ENCODE measurements around the gene MBTPS1.

The MBTPS1 gene

DNA sequence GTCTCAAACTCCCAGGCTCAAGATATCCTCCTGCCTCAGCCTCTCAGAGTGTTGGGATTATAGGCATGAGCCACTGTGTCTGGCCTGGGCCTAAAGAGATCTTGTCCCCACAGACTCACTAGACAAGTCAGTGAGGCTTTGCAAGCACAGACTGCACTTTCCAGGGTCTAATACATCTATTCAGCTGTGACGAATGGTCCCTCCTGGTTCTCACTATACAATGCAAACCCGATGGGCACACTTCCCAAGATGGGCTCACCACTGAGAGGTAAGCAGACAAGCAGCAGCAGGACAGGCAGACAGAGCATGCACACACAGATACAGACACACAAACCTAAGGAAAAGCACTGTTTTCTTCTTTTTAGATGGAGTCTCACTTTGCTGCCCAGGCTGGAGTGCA is 8.8 kb downstream of the MBTPS1 start:
- Histone ChIP-seq H3K4me2 (ENCODE audit: low read depth, low read length, poor library complexity, severe bottlenecking) (no peak overlapping the region), H3F3A (ENCODE audit: low read depth) (no peaks in the 10 kb centered on the region), H3K4me1 (ENCODE audit: insufficient read depth, low read length, poor library complexity, severe bottlenecking) (peaks cover 9% of the 10 kb centered on the region), H3K79me2 (ENCODE audit: insufficient read depth, low read length) (peaks cover 94% of the 10 kb centered on the region), H4K20me1 (ENCODE audit: insufficient read depth, low read length, poor library complexity, severe bottlenecking) (peaks cover 35% of the 10 kb centered on the region), H3K36me3 (ENCODE audit: insufficient read depth, low read length) (peaks cover 14% of the 10 kb centered on the region; the same call in 1 of the 2 replicates), H3K4me3 (ENCODE audit: low read length, poor library complexity, severe bottlenecking) (no peak overlapping the region), H3K9me3 (ENCODE audit: insufficient read depth, low read depth, low read length) (no peaks in the 10 kb centered on the region), H3K27me3 (ENCODE audit: insufficient read depth, low read length, poor library complexity, severe bottlenecking) (no peaks in the 10 kb centered on the region), H3K9me2 (replicated peaks; ENCODE audit: low read depth, low read length) (no peaks in the 10 kb centered on the region), H3K9ac (ENCODE audit: low read depth, low read length, poor library complexity, severe bottlenecking) (no peak overlapping the region), H2AFZ (ENCODE audit: low read length) (no peak overlapping the region)
- TF ChIP-seq, protein P1, sequence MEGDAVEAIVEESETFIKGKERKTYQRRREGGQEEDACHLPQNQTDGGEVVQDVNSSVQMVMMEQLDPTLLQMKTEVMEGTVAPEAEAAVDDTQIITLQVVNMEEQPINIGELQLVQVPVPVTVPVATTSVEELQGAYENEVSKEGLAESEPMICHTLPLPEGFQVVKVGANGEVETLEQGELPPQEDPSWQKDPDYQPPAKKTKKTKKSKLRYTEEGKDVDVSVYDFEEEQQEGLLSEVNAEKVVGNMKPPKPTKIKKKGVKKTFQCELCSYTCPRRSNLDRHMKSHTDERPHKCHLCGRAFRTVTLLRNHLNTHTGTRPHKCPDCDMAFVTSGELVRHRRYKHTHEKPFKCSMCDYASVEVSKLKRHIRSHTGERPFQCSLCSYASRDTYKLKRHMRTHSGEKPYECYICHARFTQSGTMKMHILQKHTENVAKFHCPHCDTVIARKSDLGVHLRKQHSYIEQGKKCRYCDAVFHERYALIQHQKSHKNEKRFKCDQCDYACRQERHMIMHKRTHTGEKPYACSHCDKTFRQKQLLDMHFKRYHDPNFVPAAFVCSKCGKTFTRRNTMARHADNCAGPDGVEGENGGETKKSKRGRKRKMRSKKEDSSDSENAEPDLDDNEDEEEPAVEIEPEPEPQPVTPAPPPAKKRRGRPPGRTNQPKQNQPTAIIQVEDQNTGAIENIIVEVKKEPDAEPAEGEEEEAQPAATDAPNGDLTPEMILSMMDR (conservative IDR thresholded peaks at IDR 0.05; ENCODE audit: low read length), result no peak
- no peak for TF ChIP-seq EZH2phosphoT487 (IDR thresholded peaks at IDR 0.05; ENCODE audit: borderline replicate concordance)

DNA sequence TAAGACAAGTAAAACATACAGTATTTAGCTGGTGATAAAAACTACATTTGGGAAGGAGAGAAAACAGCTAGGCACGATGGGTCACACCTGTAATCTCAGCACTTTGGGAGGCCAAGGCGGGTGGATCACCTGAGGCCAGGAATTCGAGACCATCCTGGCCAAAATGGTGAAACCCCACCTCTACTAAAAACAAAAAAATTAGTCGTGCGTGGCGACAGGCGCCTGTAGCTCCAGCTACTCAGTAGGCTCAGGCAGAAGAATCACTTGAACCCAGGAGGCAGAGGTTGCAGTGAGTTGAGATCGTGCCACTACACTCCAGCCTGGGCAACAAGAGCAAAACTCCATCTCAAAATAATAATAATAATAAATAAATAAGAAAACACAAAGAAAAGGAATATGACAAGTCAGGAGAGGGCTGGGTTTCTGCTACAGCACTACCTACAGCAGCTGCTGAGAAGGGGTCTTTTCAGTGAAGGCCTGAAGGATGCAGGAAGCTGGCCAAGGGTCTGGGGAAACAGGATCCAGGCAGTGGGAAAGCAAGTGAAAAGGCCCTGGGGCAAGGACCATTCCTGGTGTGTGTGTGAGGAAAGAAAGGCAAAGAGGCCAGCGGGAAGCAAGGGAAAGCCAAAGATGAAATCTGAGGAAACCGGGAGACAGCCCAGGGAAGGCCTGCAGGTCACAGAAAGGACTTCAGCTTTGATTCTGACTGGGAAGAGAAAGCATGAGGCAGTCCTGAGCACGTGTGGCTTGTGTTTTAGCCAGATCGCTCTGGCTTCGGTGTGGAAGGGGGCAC is 10.6 kb downstream of the MBTPS1 start:
- Histone ChIP-seq H3K27me3 (ENCODE audit: insufficient read depth, low read length, poor library complexity, severe bottlenecking) (no peaks in the 10 kb centered on the region), H3K79me2 (ENCODE audit: insufficient read depth, low read length) (peaks cover 93% of the 10 kb centered on the region), H3K4me2 (ENCODE audit: low read depth, low read length, poor library complexity, severe bottlenecking) (no peak overlapping the region), H3K4me3 (ENCODE audit: low read length, poor library complexity, severe bottlenecking) (no peak overlapping the region), H3K36me3 (ENCODE audit: insufficient read depth, low read length) (peaks cover 22% of the 10 kb centered on the region; the same call in 1 of the 2 replicates), H3K9ac (ENCODE audit: low read depth, low read length, poor library complexity, severe bottlenecking) (no peak overlapping the region), H3K9me2 (replicated peaks; ENCODE audit: low read depth, low read length) (no peaks in the 10 kb centered on the region), H3K4me1 (ENCODE audit: insufficient read depth, low read length, poor library complexity, severe bottlenecking) (peaks cover 8% of the 10 kb centered on the region), H3F3A (ENCODE audit: low read depth) (no peaks in the 10 kb centered on the region), H3K9me3 (ENCODE audit: insufficient read depth, low read depth, low read length) (no peaks in the 10 kb centered on the region), H4K20me1 (ENCODE audit: insufficient read depth, low read length, poor library complexity, severe bottlenecking) (peaks cover 43% of the 10 kb centered on the region), H2AFZ (ENCODE audit: low read length) (no peak overlapping the region)
- TF ChIP-seq, protein P1 (conservative IDR thresholded peaks at IDR 0.05; ENCODE audit: low read length), result no peak
- TF ChIP-seq EZH2phosphoT487 (IDR thresholded peaks at IDR 0.05; ENCODE audit: borderline replicate concordance), result no peak

DNA sequence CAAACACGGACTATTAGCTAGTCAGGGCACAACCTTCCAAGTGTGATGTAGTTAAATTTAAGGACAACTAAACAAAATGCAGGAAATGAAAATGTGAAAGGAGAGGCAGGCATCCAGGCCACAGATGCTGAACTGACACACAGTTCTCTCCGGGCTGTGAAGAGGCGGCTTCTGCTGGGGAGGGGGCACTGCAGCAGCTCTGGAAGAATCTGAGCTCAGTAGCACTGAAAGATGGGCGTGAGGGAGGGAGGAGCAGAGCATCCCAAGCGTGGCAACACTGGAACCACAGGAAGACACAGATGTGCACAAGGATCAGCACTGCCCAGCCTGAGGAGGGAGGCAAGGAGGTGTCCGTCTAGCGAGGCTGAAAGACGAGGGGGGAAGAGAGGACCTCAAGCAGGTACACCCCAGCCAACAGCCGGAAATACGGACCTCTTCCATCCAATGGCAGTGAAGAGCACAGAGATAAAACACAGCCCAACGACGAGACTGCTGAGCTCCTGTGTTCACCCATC is 11.4 kb downstream of the MBTPS1 start:
- Histone ChIP-seq H3K4me1 (ENCODE audit: insufficient read depth, low read length, poor library complexity, severe bottlenecking) (peaks cover 2% of the 10 kb centered on the region), H3K9ac (ENCODE audit: low read depth, low read length, poor library complexity, severe bottlenecking) (no peak overlapping the region), H3K4me3 (ENCODE audit: low read length, poor library complexity, severe bottlenecking) (no peak overlapping the region), H3K36me3 (ENCODE audit: insufficient read depth, low read length) (peaks cover 24% of the 10 kb centered on the region; the same call in 1 of the 2 replicates), H3K27me3 (ENCODE audit: insufficient read depth, low read length, poor library complexity, severe bottlenecking) (no peaks in the 10 kb centered on the region), H3K4me2 (ENCODE audit: low read depth, low read length, poor library complexity, severe bottlenecking) (no peak overlapping the region), H3K9me2 (replicated peaks; ENCODE audit: low read depth, low read length) (no peaks in the 10 kb centered on the region), H3K9me3 (ENCODE audit: insufficient read depth, low read depth, low read length) (no peaks in the 10 kb centered on the region), H2AFZ (ENCODE audit: low read length) (no peak overlapping the region), H4K20me1 (ENCODE audit: insufficient read depth, low read length, poor library complexity, severe bottlenecking) (peaks cover 40% of the 10 kb centered on the region), H3K79me2 (ENCODE audit: insufficient read depth, low read length) (peaks cover 85% of the 10 kb centered on the region), H3F3A (ENCODE audit: low read depth) (no peaks in the 10 kb centered on the region)
- TF ChIP-seq, protein P1 (conservative IDR thresholded peaks at IDR 0.05; ENCODE audit: low read length), result no peak
- no peak for TF ChIP-seq EZH2phosphoT487 (IDR thresholded peaks at IDR 0.05; ENCODE audit: borderline replicate concordance)

All from Loucy (cell line).